T-helper 1 cell treated with Interleukin-12 subunit alpha and Interleukin-12 subunit beta and Interleukin-4 antibody, amounts not matched to agents 30 μg/mL and 1 μg/mL, for 36 hours (primary cell): ENCODE data around the gene COQ8B.
A peak's percentile ranks its signal among the peaks of the same experiment; 100 is the strongest.
"Not testable (repeated sequence)": the region's sequence is repeated elsewhere in the genome, so short reads cannot be mapped to it uniquely, and the experiment has no call there.

ENCODE experiments used
- H3K27ac Mint-ChIP-seq: one replicate; pipeline ENCODE4 v1.8.0; 2021; ENCODE audit warnings: mild to moderate bottlenecking, mixed read lengths
- H3K27me3 Mint-ChIP-seq: one replicate; pipeline ENCODE4 v1.8.0; 2021; ENCODE audit warnings: low read depth, mixed read lengths
- H3K36me3 Mint-ChIP-seq: one replicate; pipeline ENCODE4 v1.8.0; 2021; ENCODE audit warnings: low read depth, mixed read lengths
- H3K4me1 Mint-ChIP-seq: one replicate; pipeline ENCODE4 v1.8.0; 2021; ENCODE audit warnings: low read depth, mixed read lengths
- H3K4me3 Mint-ChIP-seq: one replicate; pipeline ENCODE4 v1.8.0; 2021; ENCODE audit warnings: mild to moderate bottlenecking, moderate library complexity, mixed read lengths
- H3K9me3 Mint-ChIP-seq: one replicate; pipeline ENCODE4 v1.8.0; 2021; ENCODE audit warnings: mixed read lengths

The COQ8B gene

GRCh38 chr19:40735013-40735771, 18.5 kb upstream of the COQ8B start:
- Mint-ChIP-seq H3K27me3 (no peaks in the 10 kb centered on the region), H3K4me3 (no peak overlapping the region), H3K9me3 (no peaks in the 10 kb centered on the region), H3K36me3 (peaks cover 40% of the 10 kb centered on the region), H3K4me1 (peaks cover 6% of the 10 kb centered on the region), H3K27ac (no peak overlapping the region)

- peaks cover 2% of the 10 kb centered on the region for H3K4me1 Mint-ChIP-seq
- no peak overlapping the region for H3K27ac Mint-ChIP-seq
- H3K36me3 Mint-ChIP-seq, result peaks cover 37% of the 10 kb centered on the region
- H3K4me3 Mint-ChIP-seq, result no peak overlapping the region
- H3K27me3 Mint-ChIP-seq, result no peaks in the 10 kb centered on the region
- no peaks in the 10 kb centered on the region for H3K9me3 Mint-ChIP-seq
Observed at GRCh38 chr19:40733149-40733548, 16.5 kb upstream of the COQ8B start.

- H3K4me3 Mint-ChIP-seq, H3K9me3 Mint-ChIP-seq, H3K27me3 Mint-ChIP-seq, H3K4me1 Mint-ChIP-seq, H3K27ac Mint-ChIP-seq: not testable (repeated sequence)
- H3K36me3 Mint-ChIP-seq, result peaks cover 36% of the 10 kb centered on the region
Observed at GRCh38 chr19:40732304-40732703, 15.6 kb upstream of the COQ8B start.

- not testable (repeated sequence) for H3K27ac Mint-ChIP-seq, H3K4me3 Mint-ChIP-seq, H3K27me3 Mint-ChIP-seq, H3K9me3 Mint-ChIP-seq, H3K4me1 Mint-ChIP-seq
- H3K36me3 Mint-ChIP-seq, result peaks cover 33% of the 10 kb centered on the region
Observed at GRCh38 chr19:40730065-40730464, 13.4 kb upstream of the COQ8B start.

GRCh38 chr19:40726279-40726678, 9.6 kb upstream of the COQ8B start:
- H3K4me1 Mint-ChIP-seq, result peaks cover 13% of the 10 kb centered on the region
- H3K9me3 Mint-ChIP-seq, result no peaks in the 10 kb centered on the region
- H3K27ac Mint-ChIP-seq, result no peak overlapping the region
- H3K27me3 Mint-ChIP-seq, result no peaks in the 10 kb centered on the region
- H3K4me3 Mint-ChIP-seq, result no peak overlapping the region
- peaks cover 35% of the 10 kb centered on the region for H3K36me3 Mint-ChIP-seq

- Mint-ChIP-seq H3K27me3 (no peaks in the 10 kb centered on the region), H3K36me3 (peaks cover 34% of the 10 kb centered on the region), H3K4me1 (peaks cover 26% of the 10 kb centered on the region), H3K9me3 (no peaks in the 10 kb centered on the region), H3K27ac (peak overlapping the region; percentile 46), H3K4me3 (no peak overlapping the region)
Observed at GRCh38 chr19:40724855-40725254, 8.2 kb upstream of the COQ8B start.

- peaks cover 28% of the 10 kb centered on the region for H3K4me1 Mint-ChIP-seq
- no peak overlapping the region for H3K4me3 Mint-ChIP-seq
- H3K9me3 Mint-ChIP-seq, result no peaks in the 10 kb centered on the region
- no peaks in the 10 kb centered on the region for H3K27me3 Mint-ChIP-seq
- H3K27ac Mint-ChIP-seq, result no peak overlapping the region
- H3K36me3 Mint-ChIP-seq, result peaks cover 34% of the 10 kb centered on the region
Observed at GRCh38 chr19:40724315-40724714, 7.6 kb upstream of the COQ8B start.

GRCh38 chr19:40723661-40724254, 7.1 kb upstream of the COQ8B start:
- Mint-ChIP-seq H3K27me3 (no peaks in the 10 kb centered on the region), H3K36me3 (peaks cover 34% of the 10 kb centered on the region), H3K4me1 (peaks cover 29% of the 10 kb centered on the region), H3K27ac (no peak overlapping the region), H3K4me3 (no peak overlapping the region), H3K9me3 (no peaks in the 10 kb centered on the region)

- Mint-ChIP-seq H3K27ac (no peak overlapping the region), H3K9me3 (no peaks in the 10 kb centered on the region), H3K27me3 (no peaks in the 10 kb centered on the region), H3K4me1 (peaks cover 36% of the 10 kb centered on the region), H3K36me3 (peaks cover 31% of the 10 kb centered on the region), H3K4me3 (no peak overlapping the region)
Observed at GRCh38 chr19:40721936-40722661, 5.4 kb upstream of the COQ8B start.

GRCh38 chr19:40721140-40721486, 4.4 kb upstream of the COQ8B start:
- no peaks in the 10 kb centered on the region for H3K27me3 Mint-ChIP-seq
- H3K4me3 Mint-ChIP-seq, result peak overlapping the region; percentile 49
- H3K36me3 Mint-ChIP-seq, result peaks cover 27% of the 10 kb centered on the region
- no peak overlapping the region for H3K27ac Mint-ChIP-seq
- H3K9me3 Mint-ChIP-seq, result no peaks in the 10 kb centered on the region
- peaks cover 38% of the 10 kb centered on the region for H3K4me1 Mint-ChIP-seq

- peaks cover 52% of the 10 kb centered on the region for H3K4me1 Mint-ChIP-seq
- peaks cover 25% of the 10 kb centered on the region for H3K36me3 Mint-ChIP-seq
- H3K27ac Mint-ChIP-seq, result no peak overlapping the region
- H3K4me3 Mint-ChIP-seq, result peak overlapping the region; percentile 90
- no peaks in the 10 kb centered on the region for H3K27me3 Mint-ChIP-seq
- no peaks in the 10 kb centered on the region for H3K9me3 Mint-ChIP-seq
Observed at GRCh38 chr19:40719414-40719894, 2.8 kb upstream of the COQ8B start.

- Mint-ChIP-seq H3K27ac (no peak overlapping the region), H3K36me3 (peaks cover 24% of the 10 kb centered on the region), H3K9me3 (no peaks in the 10 kb centered on the region), H3K4me3 (peak overlapping the region; percentile 90), H3K4me1 (peaks cover 50% of the 10 kb centered on the region), H3K27me3 (no peaks in the 10 kb centered on the region)
Observed at GRCh38 chr19:40718774-40719391, 2.2 kb upstream of the COQ8B start.

- Mint-ChIP-seq H3K27me3 (no peaks in the 10 kb centered on the region), H3K27ac (peak overlapping the region; percentile 88)
Observed at GRCh38 chr19:40717880-40718773, 1.4 kb upstream of the COQ8B start.

More at GRCh38 chr19:40717880-40718773, 1.4 kb upstream of the COQ8B start:
- Mint-ChIP-seq H3K4me3 (peak overlapping the region; percentile 90), H3K9me3 (no peaks in the 10 kb centered on the region), H3K36me3 (peaks cover 19% of the 10 kb centered on the region), H3K4me1 (peaks cover 47% of the 10 kb centered on the region)
